OCI-LY7 (cell line): ENCODE measurements around the gene NSD2. TPM values are rescaled to one million over a fixed set of nuclear protein-coding genes. Genes with fewer than 3 reads are reported as not detected.

Experiments
- BruUV-seq: library from RNA; stranded (reverse); fragments of 400-500 nt; replicated peaks from 2 replicates; lab custom pipeline; 2021; lab: Mats Ljungman, UMichigan
- CTCF ChIA-PET: fragments of 300-600 bp; sonication (Branson Sonifier 250); formaldehyde crosslinking; loops from one replicate; lab custom pipeline; 2022; ENCODE audit warnings: antibody characterized with exemption; ENCODE audit not compliant: unreplicated experiment; lab: Charles Lee
- POLR2A ChIA-PET: fragments of 300-600 bp; sonication (Branson Sonifier 250); formaldehyde crosslinking; loops from one replicate; lab custom pipeline; 2022; ENCODE audit warnings: antibody characterized with exemption; lab: Charles Lee
- DNase-seq: peaks from one replicate; pipeline ENCODE4 v3.0.0-alpha.2; 2015; ENCODE audit warnings: low spot score
- H2AFZ ChIP-seq: fragments of 200-600 bp; sonication (generic), shearing (Covaris generic); 2 replicates; pipeline ENCODE4 v1.6.1; 2014; ENCODE audit warnings: mild to moderate bottlenecking, antibody characterized with exemption, low read length, moderate library complexity
- H3K27ac ChIP-seq: fragments of 200-600 bp; sonication (generic); 2 replicates; pipeline ENCODE4 v1.5.1; 2014; ENCODE audit warnings: mixed run types, low read depth, mild to moderate bottlenecking, moderate library complexity, low read length, inconsistent platforms; ENCODE audit not compliant: poor library complexity, severe bottlenecking
- H3K36me3 ChIP-seq: fragments of 200-600 bp; sonication (generic); 2 replicates; pipeline ENCODE4 v1.6.1; 2014; ENCODE audit warnings: mild to moderate bottlenecking, antibody characterized with exemption, low read length, moderate library complexity, mixed read lengths; ENCODE audit not compliant: insufficient read depth
- H3K4me1 ChIP-seq: fragments of 200-600 bp; sonication (generic); 2 replicates; pipeline ENCODE4 v1.5.1; 2014; ENCODE audit warnings: mild to moderate bottlenecking, low read length; ENCODE audit not compliant: insufficient read depth, poor library complexity, severe bottlenecking
- H3K4me2 ChIP-seq: fragments of 200-600 bp; sonication (generic); 2 replicates; pipeline ENCODE4 v1.6.1; 2014; ENCODE audit warnings: mild to moderate bottlenecking, low read length
- H3K4me3 ChIP-seq: fragments of 200-600 bp; sonication (generic); 2 replicates; pipeline ENCODE4 v1.5.1; 2014; ENCODE audit warnings: mild to moderate bottlenecking, low read depth, low read length; ENCODE audit not compliant: poor library complexity, severe bottlenecking
- H3K79me2 ChIP-seq: fragments of 200-600 bp; sonication (generic); 2 replicates; pipeline ENCODE4 v1.6.1; 2016; ENCODE audit warnings: low read depth, mild to moderate bottlenecking, low read length, moderate library complexity, mixed read lengths; ENCODE audit not compliant: insufficient read depth
- H3K9me2 ChIP-seq: fragments of 200-600 bp; sonication (generic); 2 replicates; pipeline ENCODE4 v1.6.1; 2016; ENCODE audit warnings: mild to moderate bottlenecking, low read length, mixed read lengths; ENCODE audit not compliant: insufficient read depth
- H3K9me3 ChIP-seq: fragments of 200-600 bp; sonication (generic); 2 replicates; pipeline ENCODE4 v1.6.1; 2014; ENCODE audit warnings: mild to moderate bottlenecking, mixed run types, low read length, mixed read lengths
- H4K20me1 ChIP-seq: fragments of 200-600 bp; sonication (generic); 2 replicates; pipeline ENCODE4 v1.6.1; 2014; ENCODE audit warnings: mild to moderate bottlenecking, antibody characterized with exemption, low read length, moderate library complexity, mixed read lengths; ENCODE audit not compliant: insufficient read depth
- CTCF ChIP-seq: fragments of 200-600 bp; sonication (generic); conservative IDR thresholded peaks from 2 replicates; pipeline ENCODE4 v1.5.1; 2014; ENCODE audit warnings: mild to moderate bottlenecking, antibody characterized with exemption, low read length, moderate library complexity, mixed read lengths
- EZH2phosphoT487 ChIP-seq: fragments of 200-600 bp; sonication (generic); IDR thresholded peaks from 2 replicates; pipeline ENCODE4 v1.6.1; 2018; ENCODE audit warnings: low read depth, borderline replicate concordance, mild to moderate bottlenecking, mixed run types, antibody characterized with exemption, low read length, moderate library complexity, mixed read lengths
- intact Hi-C: fragments of 100-400 bp; cut with micrococcal nuclease; formaldehyde crosslinking; loops from one replicate; pipeline ENCODE4 v1.10.0; 2022; ENCODE audit not compliant: unreplicated experiment
- total RNA-seq, 2 experiments: library from RNA; depleted of rRNA in 1 of 2; stranded (reverse); fragments of >200 nt in 1 of 2; shearing (Covaris generic) in 1 of 2; gene quantifications; 2 replicates each; pipeline ENCODE4 v1.2.3, GENCODE V29; 2014 to 2022

The NSD2 gene
- total RNA-seq, 2 experiments from 2014 or later: 169 to 329 TPM

GRCh38 chr4:1851575-1852410 is 19.4 kb upstream of the NSD2 start:
- no peak overlapping the region for H2AFZ ChIP-seq
- H3K4me2 ChIP-seq: no peak overlapping the region
- H3K9me2 ChIP-seq: no peaks in the 10 kb centered on the region
- H4K20me1 ChIP-seq: no peaks in the 10 kb centered on the region
- H3K36me3 ChIP-seq: peaks cover 32% of the 10 kb centered on the region
- BruUV-seq: no TSS peak
- ChIA-PET CTCF (no interaction called here), POLR2A (interaction anchor here (0.7 kb wide), 1 partner anchor 56 kb away, joined by 3 read pairs; no protein-coding TSS in a partner anchor)
- H3K4me1 ChIP-seq: peaks cover 8% of the 10 kb centered on the region
- H3K79me2 ChIP-seq: peaks cover 38% of the 10 kb centered on the region; the same call in 1 of the 2 replicates
- H3K27ac ChIP-seq: no peak overlapping the region
- no peak overlapping the region for H3K4me3 ChIP-seq
- intact Hi-C loops: no loop called here
- no peak for DNase-seq
- TF ChIP-seq CTCF (no peak), EZH2phosphoT487 (no peak)
- no peaks in the 10 kb centered on the region for H3K9me3 ChIP-seq

- intact Hi-C loops: no loop called here
- no peak for TF ChIP-seq CTCF
- no peak for TF ChIP-seq EZH2phosphoT487
- POLR2A ChIA-PET: interaction anchor here (0.7 kb wide), 1 partner anchor 55 kb away, joined by 3 read pairs; no protein-coding TSS in a partner anchor
- Histone ChIP-seq H4K20me1 (no peaks in the 10 kb centered on the region), H3K4me1 (peaks cover 15% of the 10 kb centered on the region), H3K4me2 (no peak overlapping the region), H3K9me3 (no peaks in the 10 kb centered on the region), H2AFZ (no peak overlapping the region), H3K27ac (no peak overlapping the region), H3K9me2 (no peaks in the 10 kb centered on the region), H3K79me2 (peaks cover 38% of the 10 kb centered on the region; the same call in 1 of the 2 replicates), H3K4me3 (no peak overlapping the region), H3K36me3 (peaks cover 20% of the 10 kb centered on the region; the same call in 1 of the 2 replicates)
- no peak for DNase-seq
- CTCF ChIA-PET: no interaction called here
- BruUV-seq: no TSS peak
Measured at GRCh38 chr4:1852904-1853623, 18.1 kb upstream of the NSD2 start.
